HFF-Myc (cell line): ENCODE results near the gene NKG7.
A peak's percentile ranks its signal among the peaks of the same experiment; 100 is the strongest.
"Not testable (repeated sequence)": the region's sequence is repeated elsewhere in the genome, so short reads cannot be mapped to it uniquely, and the experiment has no call there.

Source experiments
- DNase-seq: peaks from one replicate; pipeline ENCODE4 v3.0.0-alpha.2; 2011; ENCODE audit warnings: low read depth; ENCODE audit errors: extremely low read depth
- H3K4me3 ChIP-seq: replicated peaks from 2 replicates; pipeline ENCODE4 v1.5.1; 2011; ENCODE audit warnings: low read depth, mild to moderate bottlenecking, control low read depth, low read length
- TF ChIP-seq, protein P1 (sequence below): IDR thresholded peaks from 2 replicates; pipeline ENCODE4 v1.5.1; 2012; ENCODE audit warnings: mild to moderate bottlenecking, low read depth, low read length, control low read depth; ENCODE audit errors: missing control alignments

The NKG7 gene

DNA sequence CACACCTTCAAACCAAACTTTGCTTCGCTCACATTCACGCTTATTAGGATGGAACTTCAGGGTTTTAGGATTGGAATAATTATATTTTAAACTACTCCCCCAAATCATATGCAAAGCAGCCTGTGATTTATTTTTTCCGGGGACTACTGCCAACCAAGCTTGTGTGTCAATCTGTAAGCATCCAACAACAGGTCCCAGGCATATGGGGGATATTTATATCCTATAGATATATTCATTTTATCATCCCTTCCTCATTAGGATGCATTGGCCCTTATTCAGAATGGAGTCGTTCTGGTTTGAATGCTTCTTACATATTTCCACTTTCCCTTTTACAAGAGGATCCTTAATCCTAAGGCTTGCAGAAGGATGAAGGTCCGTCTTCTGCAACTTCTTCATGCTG lies 26.8 kb upstream of the NKG7 start:
- TF ChIP-seq, protein P1, sequence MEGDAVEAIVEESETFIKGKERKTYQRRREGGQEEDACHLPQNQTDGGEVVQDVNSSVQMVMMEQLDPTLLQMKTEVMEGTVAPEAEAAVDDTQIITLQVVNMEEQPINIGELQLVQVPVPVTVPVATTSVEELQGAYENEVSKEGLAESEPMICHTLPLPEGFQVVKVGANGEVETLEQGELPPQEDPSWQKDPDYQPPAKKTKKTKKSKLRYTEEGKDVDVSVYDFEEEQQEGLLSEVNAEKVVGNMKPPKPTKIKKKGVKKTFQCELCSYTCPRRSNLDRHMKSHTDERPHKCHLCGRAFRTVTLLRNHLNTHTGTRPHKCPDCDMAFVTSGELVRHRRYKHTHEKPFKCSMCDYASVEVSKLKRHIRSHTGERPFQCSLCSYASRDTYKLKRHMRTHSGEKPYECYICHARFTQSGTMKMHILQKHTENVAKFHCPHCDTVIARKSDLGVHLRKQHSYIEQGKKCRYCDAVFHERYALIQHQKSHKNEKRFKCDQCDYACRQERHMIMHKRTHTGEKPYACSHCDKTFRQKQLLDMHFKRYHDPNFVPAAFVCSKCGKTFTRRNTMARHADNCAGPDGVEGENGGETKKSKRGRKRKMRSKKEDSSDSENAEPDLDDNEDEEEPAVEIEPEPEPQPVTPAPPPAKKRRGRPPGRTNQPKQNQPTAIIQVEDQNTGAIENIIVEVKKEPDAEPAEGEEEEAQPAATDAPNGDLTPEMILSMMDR = no peak
- no peak overlapping the region for H3K4me3 ChIP-seq

DNA sequence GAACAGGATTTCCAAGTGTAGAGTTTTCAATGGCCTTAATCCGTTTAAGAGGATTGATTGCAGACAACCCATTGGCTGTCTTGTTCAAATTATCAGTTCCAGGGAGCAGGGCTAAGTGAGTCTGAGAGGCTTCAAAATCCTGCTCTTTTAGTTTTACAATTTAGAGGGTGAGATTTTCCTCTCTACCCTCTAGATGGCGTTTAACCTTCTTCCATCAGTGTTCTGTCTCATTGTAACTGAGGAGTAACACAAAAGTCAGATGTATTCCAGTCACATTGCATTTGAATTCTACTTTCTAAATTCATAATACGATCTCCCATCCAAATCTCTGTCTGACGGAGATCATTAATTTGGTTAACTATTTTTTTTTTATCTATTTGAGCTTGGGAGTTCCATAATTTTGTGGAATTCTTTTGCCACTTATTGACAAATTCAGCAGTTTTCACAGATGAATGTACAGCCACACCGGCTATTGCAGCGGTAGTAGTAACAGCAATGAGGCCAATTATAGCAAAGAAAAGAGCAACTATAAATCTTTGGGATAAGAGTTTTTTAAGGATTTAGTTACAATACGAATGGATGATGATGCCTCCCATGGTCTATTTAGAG lies 25.7 kb upstream of the NKG7 start:
- no peak overlapping the region for H3K4me3 ChIP-seq
- TF ChIP-seq, protein P1 = peak; percentile 39
- DNase-seq = no peak

More for the DNA sequence above, 26.8 kb upstream of the NKG7 start:
- DNase-seq = no peak

DNA sequence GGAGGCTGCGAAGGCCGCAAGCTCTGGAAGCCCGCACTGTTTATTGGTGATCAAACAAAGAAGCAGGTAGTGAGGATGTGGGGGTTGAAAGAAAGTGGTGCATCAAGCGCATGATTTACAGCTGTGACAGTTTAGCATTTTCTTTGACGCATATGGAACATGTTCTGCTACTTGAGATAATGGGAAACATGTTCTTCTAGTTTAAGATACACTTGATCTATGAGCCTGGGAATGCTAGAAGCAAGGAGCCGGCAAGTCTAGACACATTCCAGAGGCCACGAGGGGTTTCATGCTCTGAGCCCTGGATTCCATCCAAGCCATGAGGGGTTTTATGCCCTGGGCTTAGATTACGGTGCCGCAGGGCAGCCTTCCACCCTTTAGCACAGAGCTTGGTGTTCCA lies 25.0 kb upstream of the NKG7 start:
- not testable (repeated sequence) for DNase-seq, H3K4me3 ChIP-seq

DNA sequence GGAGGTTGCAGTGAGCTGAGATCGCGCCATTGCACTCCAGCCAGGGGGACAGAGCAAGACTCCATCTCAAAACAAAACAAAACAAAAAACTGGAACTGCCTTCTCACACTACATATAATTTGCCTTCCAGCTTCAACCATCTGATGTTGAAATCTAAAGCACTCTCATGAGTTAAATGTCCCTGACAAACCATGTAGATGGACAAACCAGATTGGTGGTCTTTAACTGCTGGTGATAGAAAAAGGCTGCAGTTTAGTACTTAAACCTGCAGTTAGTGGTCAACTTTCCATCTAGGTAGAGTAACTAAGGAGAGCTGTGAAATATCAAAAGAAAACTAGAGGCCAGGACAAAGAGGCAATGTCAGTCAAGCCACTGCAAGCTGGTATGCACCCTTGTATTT lies 23.7 kb upstream of the NKG7 start:
- H3K4me3 ChIP-seq = no peak overlapping the region
- no peak for DNase-seq
- TF ChIP-seq, protein P1 = no peak

DNA sequence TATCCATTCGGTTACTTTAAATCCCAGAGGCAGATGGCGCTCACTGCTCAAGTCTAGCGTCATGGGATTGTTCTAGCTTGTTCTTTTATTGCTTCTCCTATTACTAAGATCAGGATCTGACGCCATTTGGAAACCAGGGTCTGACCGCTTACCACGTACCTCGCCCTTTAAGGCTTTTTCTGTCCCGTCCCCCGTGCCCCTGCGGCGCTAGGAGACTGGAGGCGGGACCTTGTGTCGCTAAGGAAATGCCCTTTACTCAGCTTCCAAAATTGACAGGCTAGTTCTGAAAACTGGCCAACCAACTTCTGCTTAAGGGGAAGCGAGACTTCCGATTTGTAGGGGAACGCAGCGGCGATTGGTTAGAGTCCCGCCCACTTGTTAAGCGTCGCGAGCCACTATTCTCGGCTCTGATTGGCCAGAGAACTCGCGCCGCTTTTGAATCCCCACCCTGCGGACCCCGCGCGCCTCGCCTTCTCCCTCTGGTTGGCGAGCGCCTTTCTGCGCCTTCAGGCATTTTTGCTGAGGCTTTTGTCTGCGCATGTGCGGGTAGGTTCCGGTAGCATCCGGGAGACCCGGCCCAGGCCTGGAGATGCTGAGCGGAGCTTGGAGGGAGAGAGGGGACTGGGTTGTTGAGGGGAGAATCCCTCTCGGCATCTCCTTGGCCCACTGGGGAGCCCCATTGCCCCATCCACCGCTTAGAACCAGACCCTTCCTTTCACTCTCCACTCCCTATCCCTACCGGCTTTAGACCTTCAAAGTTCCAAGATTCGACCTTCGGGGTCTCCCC lies 21.8 kb upstream of the NKG7 start:
- peak overlapping the region; percentile 55 for H3K4me3 ChIP-seq
- TF ChIP-seq, protein P1 = no peak
- DNase-seq = peak; percentile 97

DNA sequence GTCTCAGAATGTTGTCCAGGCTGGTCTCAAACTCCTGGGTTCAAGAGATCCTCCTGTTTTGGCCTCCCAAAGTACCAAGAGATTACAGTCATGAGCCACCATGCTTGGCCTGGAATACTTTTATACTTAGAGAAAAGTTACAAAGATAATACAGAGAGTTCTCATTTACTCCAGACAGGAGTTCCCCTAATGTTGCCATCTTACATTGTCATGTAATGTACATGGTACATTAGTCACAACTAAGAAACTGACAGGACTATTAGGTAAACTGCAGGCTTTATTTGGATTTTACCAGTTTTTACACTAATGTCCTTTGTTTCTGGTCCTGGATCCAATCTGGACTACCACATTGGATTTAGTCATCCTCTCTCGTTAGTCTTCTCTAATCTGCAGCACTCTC lies 20.2 kb upstream of the NKG7 start:
- no peak for DNase-seq
- TF ChIP-seq, protein P1 = no peak
- H3K4me3 ChIP-seq = no peak overlapping the region

DNA sequence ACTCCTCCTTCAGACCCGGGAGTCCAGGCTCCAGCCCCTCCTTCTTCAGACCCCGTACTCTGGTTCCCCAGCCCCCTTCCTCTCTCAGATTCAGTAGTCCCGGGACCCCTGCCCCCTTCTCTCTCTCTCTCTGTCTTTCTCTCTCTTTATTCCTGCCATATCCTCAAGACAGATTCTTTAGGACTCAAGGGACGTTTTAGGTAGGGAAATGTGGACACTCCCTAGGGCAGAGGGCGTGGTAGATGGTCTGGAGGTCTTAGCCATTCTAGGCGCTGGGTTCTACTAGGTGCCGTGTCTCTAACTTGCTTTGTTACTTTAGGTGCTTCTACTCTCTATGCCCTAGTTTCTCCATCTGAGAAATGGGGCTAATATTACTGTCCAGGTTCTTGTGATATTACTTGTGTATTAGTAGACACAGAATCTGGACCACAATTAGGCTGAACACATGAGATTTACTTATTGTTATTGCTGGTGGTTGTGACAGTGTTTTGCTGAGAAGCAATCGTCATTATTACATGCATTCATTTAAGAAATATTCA lies 18.7 kb upstream of the NKG7 start:
- TF ChIP-seq, protein P1 = no peak
- no peak for DNase-seq
- H3K4me3 ChIP-seq = no peak overlapping the region
